ENCODE data around the gene CENPM.

Gene CENPM

GRCh38 chr22:41913842-41914534 lies 33.0 kb downstream of the CENPM start:
- TF ChIP-seq CREB1 (IDR thresholded peaks at IDR 0.05; ENCODE audit: low read depth) (no peak), MAX (IDR thresholded peaks at IDR 0.05) (peak; percentile 77)

- TF ChIP-seq FOXM1 (IDR thresholded peaks at IDR 0.05; ENCODE audit: borderline replicate concordance, low read depth) (no peak), CEBPB (IDR thresholded peaks at IDR 0.05) (no peak), TAF1 (IDR thresholded peaks at IDR 0.05; ENCODE audit: low read depth) (no peak), NFIC (IDR thresholded peaks at IDR 0.05) (no peak), TEAD4 (IDR thresholded peaks at IDR 0.05) (no peak)
Observed at GRCh38 chr22:41913040-41913719, 33.8 kb downstream of the CENPM start.

GRCh38 chr22:41912338-41913039 lies 34.5 kb downstream of the CENPM start:
- TF ChIP-seq YY1 (IDR thresholded peaks at IDR 0.05; ENCODE audit: low read depth) = no peak
- no peak for TF ChIP-seq EP300 (IDR thresholded peaks at IDR 0.05; ENCODE audit: borderline replicate concordance)
- no peak for TF ChIP-seq TAF1 (IDR thresholded peaks at IDR 0.05; ENCODE audit: low read depth)
- TF ChIP-seq USF1 (IDR thresholded peaks at IDR 0.05) = no peak
- TF ChIP-seq FOXM1 (IDR thresholded peaks at IDR 0.05; ENCODE audit: borderline replicate concordance, low read depth) = no peak
- TF ChIP-seq REST (IDR thresholded peaks at IDR 0.05; ENCODE audit: low read depth) = no peak
- TF ChIP-seq MAX (IDR thresholded peaks at IDR 0.05) = no peak
- no peak for TF ChIP-seq ZBTB7A (IDR thresholded peaks at IDR 0.05; ENCODE audit: low read depth)
- no peak for TF ChIP-seq CEBPB (IDR thresholded peaks at IDR 0.05)
- TF ChIP-seq EGR1 (IDR thresholded peaks at IDR 0.05) = no peak
- TF ChIP-seq TCF12 (IDR thresholded peaks at IDR 0.05; ENCODE audit: low read depth) = no peak
- no peak for TF ChIP-seq TEAD4 (IDR thresholded peaks at IDR 0.05)

- no peak for TF ChIP-seq FOXM1 (IDR thresholded peaks at IDR 0.05; ENCODE audit: borderline replicate concordance, low read depth)
- TF ChIP-seq EP300 (IDR thresholded peaks at IDR 0.05; ENCODE audit: borderline replicate concordance) = no peak
- TF ChIP-seq EGR1 (IDR thresholded peaks at IDR 0.05) = no peak
- no peak for TF ChIP-seq CEBPB (IDR thresholded peaks at IDR 0.05)
- no peak for TF ChIP-seq TCF12 (IDR thresholded peaks at IDR 0.05; ENCODE audit: low read depth)
- no peak for TF ChIP-seq REST (IDR thresholded peaks at IDR 0.05; ENCODE audit: low read depth)
- no peak for TF ChIP-seq TAF1 (IDR thresholded peaks at IDR 0.05; ENCODE audit: low read depth)
- TF ChIP-seq CREB1 (IDR thresholded peaks at IDR 0.05; ENCODE audit: low read depth) = no peak
- no peak for TF ChIP-seq RAD21 (IDR thresholded peaks at IDR 0.05; ENCODE audit: low read depth)
- TF ChIP-seq USF1 (IDR thresholded peaks at IDR 0.05) = no peak
- no peak for TF ChIP-seq ZBTB7A (IDR thresholded peaks at IDR 0.05; ENCODE audit: low read depth)
- no peak for TF ChIP-seq YY1 (IDR thresholded peaks at IDR 0.05; ENCODE audit: low read depth)
- TF ChIP-seq TEAD4 (IDR thresholded peaks at IDR 0.05) = no peak
- no peak for TF ChIP-seq NFIC (IDR thresholded peaks at IDR 0.05)
- TF ChIP-seq MAX (IDR thresholded peaks at IDR 0.05) = no peak
Observed at GRCh38 chr22:41911001-41911611, 35.8 kb downstream of the CENPM start.
